Hepatocyte (in vitro differentiated cells): Measurements from ENCODE around the gene SH3PXD2B.
"Not testable (repeated sequence)": the region's sequence is repeated elsewhere in the genome, so short reads cannot be mapped to it uniquely, and the experiment has no call there.

Experiments
- CTCF ChIP-seq: fragments of 200-600 bp; sonication (generic); IDR thresholded peaks from 2 replicates; pipeline ENCODE4 v1.5.1; 2016; ENCODE audit warnings: antibody characterized with exemption, mild to moderate bottlenecking; ENCODE audit not compliant: poor library complexity
- EZH2 ChIP-seq: fragments of 200-600 bp; sonication (generic); IDR thresholded peaks from 2 replicates; pipeline ENCODE4 v1.6.1; 2016; ENCODE audit warnings: antibody characterized with exemption, mild to moderate bottlenecking, borderline replicate concordance
- EZH2phosphoT487 ChIP-seq: fragments of 200-600 bp; sonication (generic); IDR thresholded peaks from one replicate; pipeline ENCODE4 v1.6.1; 2018; ENCODE audit warnings: antibody characterized with exemption, mild to moderate bottlenecking, low read depth, moderate library complexity; ENCODE audit not compliant: unreplicated experiment, severe bottlenecking

GRCh38 chr5:172398645-172399044 is 55.7 kb downstream of the SH3PXD2B start:
- not testable (repeated sequence) for TF ChIP-seq CTCF, EZH2, EZH2phosphoT487
